Sigmoid colon (tissue), 7 donors: ENCODE data around the gene CYP2S1. TPM values are rescaled to one million over a fixed set of nuclear protein-coding genes. Genes with fewer than 3 reads are reported as not detected.
"Not testable (repeated sequence)": the region's sequence is repeated elsewhere in the genome, so short reads cannot be mapped to it uniquely, and the experiment has no call there.

Experiments
- DNase-seq: peaks from one replicate; pipeline ENCODE4 v3.0.0-alpha.2; 2019
- H3K27ac ChIP-seq, 4 donors: fragments of 200-600 bp; sonication (generic); one replicate each; pipeline ENCODE4 v1.5.1; 2016 to 2019; ENCODE audit warnings: mild to moderate bottlenecking in 1 of 4
- H3K27me3 ChIP-seq, 3 donors: fragments of 200-600 bp; sonication (generic); one replicate each; pipeline ENCODE4 v1.5.1; 2019; ENCODE audit warnings: mild to moderate bottlenecking in 1 of 3
- H3K36me3 ChIP-seq, 4 donors: fragments of 200-600 bp; sonication (generic); one replicate each; pipeline ENCODE4 v1.5.1; 2016 to 2019
- H3K4me1 ChIP-seq, 4 donors: fragments of 200-600 bp; sonication (generic); one replicate each; pipeline ENCODE4 v1.5.1; 2017 to 2019
- H3K4me3 ChIP-seq, 4 donors: fragments of 200-600 bp; sonication (generic); one replicate each; pipeline ENCODE4 v1.5.1; 2017 to 2019; ENCODE audit warnings: mild to moderate bottlenecking in 2 of 4, moderate library complexity in 1 of 4
- H3K9me3 ChIP-seq, 4 donors: fragments of 200-600 bp in 3 of 4; sonication (generic) in 3 of 4; one replicate each; pipeline versions ENCODE4 v1.5.1 to v1.6.1; 2013 to 2019
- EP300 ChIP-seq, 4 donors: sonication (generic); formaldehyde crosslinking; IDR thresholded peaks; one replicate each; pipeline ENCODE4 v1.6.1; 2017; ENCODE audit warnings: antibody characterized with exemption in 4 of 4
- POLR2A ChIP-seq, 2 donors: fragments of 450-650 bp; IDR thresholded peaks; one replicate each; pipeline ENCODE4 v1.6.1; 2016; ENCODE audit warnings: antibody characterized with exemption in 2 of 2, mild to moderate bottlenecking in 2 of 2, moderate library complexity in 2 of 2
- POLR2AphosphoS5 ChIP-seq, 4 donors: sonication (generic); formaldehyde crosslinking; IDR thresholded peaks; one replicate each; pipeline ENCODE4 v1.6.1; 2017; ENCODE audit warnings: antibody characterized with exemption in 4 of 4
- WGBS, 2 donors: extraction: QIAGEN DNeasy Blood & Tissue Kit; methylation state at CpG; one replicate each; pipeline ENCODE4 v1.1.7; 2013; 5-methylcytosine and 5-hydroxymethylcytosine counted together
- intact Hi-C: fragments of 100-400 bp; cut with DNase I; formaldehyde crosslinking; loops from one replicate; pipeline ENCODE4 v1.15.1; 2023
- polyA plus RNA-seq, 3 donors: library from polyadenylated mRNA; stranded (reverse); fragments of 200-250 nt; gene quantifications; one replicate each; pipeline ENCODE4 v1.2.3, GENCODE V29; 2013
- total RNA-seq, 4 donors: library from RNA; depleted of rRNA; stranded (reverse); fragments of >200 nt; gene quantifications; one replicate each; pipeline ENCODE4 v1.1.0, GENCODE V29; 2016
- TF ChIP-seq, protein P1 (sequence below), 4 experiments: fragments of 450-650 bp in 3 of 4; fragments of 200-600 bp in 1 of 4; IDR thresholded peaks; one replicate each; pipeline ENCODE4 v1.5.1; 2016 to 2019; ENCODE audit warnings: antibody characterized with exemption in 4 of 4, mild to moderate bottlenecking in 3 of 4, moderate library complexity in 2 of 4
- donor health status: healthy with polysubstance abuse.
- donor health status: Bipolar disorder and iron deficiency.
- donor health status: healthy.

The CYP2S1 gene
- total and polyA plus RNA-seq, 7 donors: 0.41 to 18.6 (median 1.4) TPM

GRCh38 chr19:41225238-41226052, 32.4 kb downstream of the CYP2S1 start:
- H3K4me1 ChIP-seq: peaks cover 0 to 76% (median 56%) of the 10 kb centered on the region in 4 donors
- TF ChIP-seq, protein P1, sequence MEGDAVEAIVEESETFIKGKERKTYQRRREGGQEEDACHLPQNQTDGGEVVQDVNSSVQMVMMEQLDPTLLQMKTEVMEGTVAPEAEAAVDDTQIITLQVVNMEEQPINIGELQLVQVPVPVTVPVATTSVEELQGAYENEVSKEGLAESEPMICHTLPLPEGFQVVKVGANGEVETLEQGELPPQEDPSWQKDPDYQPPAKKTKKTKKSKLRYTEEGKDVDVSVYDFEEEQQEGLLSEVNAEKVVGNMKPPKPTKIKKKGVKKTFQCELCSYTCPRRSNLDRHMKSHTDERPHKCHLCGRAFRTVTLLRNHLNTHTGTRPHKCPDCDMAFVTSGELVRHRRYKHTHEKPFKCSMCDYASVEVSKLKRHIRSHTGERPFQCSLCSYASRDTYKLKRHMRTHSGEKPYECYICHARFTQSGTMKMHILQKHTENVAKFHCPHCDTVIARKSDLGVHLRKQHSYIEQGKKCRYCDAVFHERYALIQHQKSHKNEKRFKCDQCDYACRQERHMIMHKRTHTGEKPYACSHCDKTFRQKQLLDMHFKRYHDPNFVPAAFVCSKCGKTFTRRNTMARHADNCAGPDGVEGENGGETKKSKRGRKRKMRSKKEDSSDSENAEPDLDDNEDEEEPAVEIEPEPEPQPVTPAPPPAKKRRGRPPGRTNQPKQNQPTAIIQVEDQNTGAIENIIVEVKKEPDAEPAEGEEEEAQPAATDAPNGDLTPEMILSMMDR (IDR thresholded peaks at IDR 0.05): no peak
- TF ChIP-seq POLR2AphosphoS5 (IDR thresholded peaks at IDR 0.05): peak in 2 of 4 donors; percentile 13 to 67
- TF ChIP-seq EP300 (IDR thresholded peaks at IDR 0.05): peak in 2 of 4 donors; percentile 5 to 8

DNA sequence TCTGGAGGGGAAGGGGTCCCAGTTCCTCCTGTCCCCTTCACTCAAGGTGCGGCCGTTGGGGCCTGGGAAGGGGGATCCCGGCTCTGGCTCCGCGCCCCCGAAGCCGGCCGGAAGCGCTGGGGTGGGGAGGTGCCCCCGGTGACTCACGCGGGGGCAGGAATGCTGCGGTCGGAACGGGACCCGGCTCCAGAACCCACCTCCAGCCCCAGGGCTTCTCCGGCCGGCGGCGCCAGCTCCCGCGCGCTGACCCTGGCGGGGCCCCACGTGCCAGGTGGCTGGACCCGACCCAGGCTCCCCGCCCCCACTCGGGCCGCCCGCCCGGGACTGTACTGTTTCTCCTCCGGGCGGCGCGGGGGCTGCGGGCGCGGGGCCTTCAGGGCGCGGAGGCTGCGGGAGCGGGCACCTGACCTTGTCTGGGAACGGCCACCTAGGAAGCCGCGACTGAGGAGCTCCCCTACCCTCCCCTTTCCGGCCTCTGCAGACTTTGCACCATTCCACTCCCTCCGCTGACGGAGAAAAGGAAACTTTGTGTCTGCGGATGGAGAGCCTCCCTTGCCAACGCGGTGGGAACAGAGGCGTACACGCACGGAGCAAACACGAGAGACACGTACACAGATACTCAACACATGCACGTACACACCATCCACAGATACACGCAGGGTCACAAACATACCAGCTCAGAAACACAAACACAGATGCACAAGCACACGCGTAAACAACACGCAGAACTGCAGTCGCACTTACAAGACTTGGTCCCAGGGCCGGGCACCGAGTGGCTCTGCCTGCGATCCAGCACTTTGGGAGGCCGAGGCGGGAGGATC, 33.2 kb downstream of the CYP2S1 start:
- H3K4me1 ChIP-seq: peaks cover 0 to 68% (median 48%) of the 10 kb centered on the region in 4 donors
- 2 to 4% methylated on average over 67 of the region's 67 CpGs for WGBS, 2 donors
- TF ChIP-seq POLR2A (IDR thresholded peaks at IDR 0.05) (no peak), EP300 (IDR thresholded peaks at IDR 0.05) (peak in 1 of 4 donors; percentile 27), POLR2AphosphoS5 (IDR thresholded peaks at IDR 0.05) (peak; percentile 3 to 44 (median 23))
- TF ChIP-seq, protein P1 (IDR thresholded peaks at IDR 0.05): peak in 1 of 4 experiments; percentile 19
- H3K9me3 ChIP-seq: no peaks in the 10 kb centered on the region
- peak overlapping the region; percentile 92 to 98 (median 96) for H3K27ac ChIP-seq
- H3K4me3 ChIP-seq: peak overlapping the region; percentile 37 to 59 (median 52)
- intact Hi-C loops: loop anchor here (2.0 kb wide), 1 partner anchor 35 kb away; no protein-coding TSS in a partner anchor
- peaks cover 0 to 22% (median 4%) of the 10 kb centered on the region in 4 donors for H3K36me3 ChIP-seq
- no peaks in the 10 kb centered on the region for H3K27me3 ChIP-seq
- peak; percentile 90 for DNase-seq

More at GRCh38 chr19:41225238-41226052, 32.4 kb downstream of the CYP2S1 start:
- no peaks in the 10 kb centered on the region for H3K9me3 ChIP-seq
- H3K27me3 ChIP-seq: no peaks in the 10 kb centered on the region
- WGBS, 2 donors: 48 to 57% methylated on average over 29 of the region's 29 CpGs
- H3K27ac ChIP-seq: peak overlapping the region; percentile 92 to 98 (median 96)
- DNase-seq: peak; percentile 89
- peak overlapping the region; percentile 37 to 59 (median 52) for H3K4me3 ChIP-seq
- intact Hi-C loops: loop anchor here (2.0 kb wide), 1 partner anchor 35 kb away; no protein-coding TSS in a partner anchor
- H3K36me3 ChIP-seq: peaks cover 0 to 15% (median 4%) of the 10 kb centered on the region in 4 donors

- intact Hi-C loops: loop anchor here (2.0 kb wide), 1 partner anchor 34 kb away; no protein-coding TSS in a partner anchor
- Histone ChIP-seq H3K27me3 (no peaks in the 10 kb centered on the region), H3K9me3 (no peaks in the 10 kb centered on the region), H3K4me3 (peak overlapping the region; percentile 37 to 59 (median 52)), H3K36me3 (peaks cover 0 to 22% (median 3%) of the 10 kb centered on the region in 4 donors), H3K27ac (peak overlapping the region; percentile 92 to 98 (median 96)), H3K4me1 (peaks cover 0 to 61% (median 41%) of the 10 kb centered on the region in 4 donors)
- DNase-seq: no peak
- TF ChIP-seq EP300 (IDR thresholded peaks at IDR 0.05) (no peak), POLR2AphosphoS5 (IDR thresholded peaks at IDR 0.05) (no peak), POLR2A (IDR thresholded peaks at IDR 0.05) (no peak)
- TF ChIP-seq, protein P1 (IDR thresholded peaks at IDR 0.05): no peak
- 35 to 51% methylated on average over 9 of the region's 9 CpGs for WGBS, 2 donors
Measured at GRCh38 chr19:41226874-41227390, 33.9 kb downstream of the CYP2S1 start.

GRCh38 chr19:41228486-41228885, 35.5 kb downstream of the CYP2S1 start:
- no peak for DNase-seq
- Histone ChIP-seq H3K4me1 (peaks cover 0 to 52% (median 33%) of the 10 kb centered on the region in 4 donors), H3K27me3 (no peaks in the 10 kb centered on the region), H3K36me3 (peaks cover 0 to 31% (median 4%) of the 10 kb centered on the region in 4 donors), H3K9me3 (no peaks in the 10 kb centered on the region), H3K4me3 (no peak overlapping the region), H3K27ac (no peak overlapping the region)
- WGBS, 2 donors: 81 to 84% methylated on average over 3 of the region's 3 CpGs
- intact Hi-C loops: no loop called here
- TF ChIP-seq EP300 (IDR thresholded peaks at IDR 0.05) (no peak), POLR2A (IDR thresholded peaks at IDR 0.05) (no peak), POLR2AphosphoS5 (IDR thresholded peaks at IDR 0.05) (no peak)
- TF ChIP-seq, protein P1 (IDR thresholded peaks at IDR 0.05): no peak

- H3K27ac ChIP-seq, H3K27me3 ChIP-seq, DNase-seq, H3K4me3 ChIP-seq, H3K9me3 ChIP-seq, intact Hi-C loops: not testable (repeated sequence)
- Histone ChIP-seq H3K4me1 (peaks cover 0 to 43% (median 25%) of the 10 kb centered on the region in 4 donors), H3K36me3 (peaks cover 7 to 37% (median 12%) of the 10 kb centered on the region in 4 donors)
- 85 to 87% methylated on average over 5 of the region's 5 CpGs for WGBS, 2 donors
Measured at GRCh38 chr19:41229338-41229737, 36.3 kb downstream of the CYP2S1 start.
